Prostate gland (tissue), 2 donors: ENCODE data around the gene MYL2. TPM values are rescaled to one million over a fixed set of nuclear protein-coding genes. Genes with fewer than 3 reads are reported as not detected.

Experiments
- DNase-seq: peaks from one replicate; pipeline ENCODE4 v3.0.0-alpha.2; 2019; ENCODE audit warnings: low spot score
- H3K27ac ChIP-seq, 2 donors: fragments of 200-600 bp; sonication (generic); 2 replicates each; pipeline ENCODE4 v1.5.1; 2017 to 2019
- H3K27me3 ChIP-seq: fragments of 200-600 bp; sonication (generic); replicated peaks from 2 replicates; pipeline ENCODE4 v1.5.1; 2019; ENCODE audit not compliant: insufficient read depth
- H3K36me3 ChIP-seq, 2 donors: fragments of 200-600 bp; sonication (generic); 1 replicate in 1 of 2; 2 replicates in 1 of 2; pipeline versions ENCODE4 v1.5.1 to v1.8.1; 2017 to 2019
- H3K4me1 ChIP-seq: fragments of 200-600 bp; sonication (generic); replicated peaks from 2 replicates; pipeline ENCODE4 v1.5.1; 2019
- H3K4me3 ChIP-seq, 2 donors: fragments of 200-600 bp; sonication (generic); 2 replicates each; pipeline ENCODE4 v1.5.1; 2017 to 2019
- H3K9me3 ChIP-seq: fragments of 200-600 bp; sonication (generic); 2 replicates; pipeline ENCODE4 v1.5.1; 2017
- CTCF ChIP-seq, 4 experiments: fragments of 200-600 bp in 2 of 4; fragments of 450-650 bp in 2 of 4; sonication (generic) in 2 of 4; IDR thresholded peaks; 1 replicate in 3 of 4; 2 replicates in 1 of 4; pipeline ENCODE4 v1.5.1; 2016 to 2019; ENCODE audit warnings: antibody characterized with exemption in 4 of 4, mild to moderate bottlenecking in 2 of 4, moderate library complexity in 2 of 4
- POLR2A ChIP-seq: fragments of 450-650 bp; IDR thresholded peaks from one replicate; pipeline ENCODE4 v1.6.1; 2016; ENCODE audit warnings: antibody characterized with exemption, mild to moderate bottlenecking
- POLR2AphosphoS5 ChIP-seq: sonication (generic); formaldehyde crosslinking; IDR thresholded peaks from one replicate; pipeline ENCODE4 v1.6.1; 2017; ENCODE audit warnings: antibody characterized with exemption
- WGBS: methylation state at CpG from one replicate; pipeline ENCODE4 v1.1.5; 2018; 5-methylcytosine and 5-hydroxymethylcytosine counted together
- intact Hi-C: fragments of 100-400 bp; cut with DNase I; formaldehyde crosslinking; loops from one replicate; pipeline ENCODE4 v1.14.2; 2022
- total RNA-seq, 2 donors: library from RNA; depleted of rRNA; stranded (reverse); fragments of >200 nt; gene quantifications; one replicate each; pipeline ENCODE4 v1.1.0, GENCODE V29; 2016

Gene MYL2
- total RNA-seq, 2 donors from 2014 or later = 39.5 TPM; not detected in 1

GRCh38 chr12:110888256-110888991, 32.0 kb downstream of the MYL2 start:
- H3K9me3 ChIP-seq = no peaks in the 10 kb centered on the region
- TF ChIP-seq CTCF (IDR thresholded peaks at IDR 0.05) (peak in 1 of 4 experiments; percentile 7), POLR2AphosphoS5 (no peak)
- DNase-seq = no peak
- H3K4me1 ChIP-seq = no peaks in the 10 kb centered on the region
- WGBS = 35% methylated on average over 5 of the region's 5 CpGs
- intact Hi-C loops = loop anchor here (5.0 to 10.0 kb wide), 3 partner anchors 194 to 436 kb away; partner anchors contain the start of gene ARPC3
- H3K4me3 ChIP-seq = no peak overlapping the region
- H3K27me3 ChIP-seq = no peaks in the 10 kb centered on the region
- no peak overlapping the region for H3K27ac ChIP-seq
- no peaks in the 10 kb centered on the region for H3K36me3 ChIP-seq

- WGBS = 42% methylated on average over 6 of the region's 6 CpGs
- DNase-seq = peak; percentile 37
- H3K27me3 ChIP-seq = no peaks in the 10 kb centered on the region
- peak; percentile 71 for TF ChIP-seq POLR2AphosphoS5
- no peak for TF ChIP-seq POLR2A
- no peaks in the 10 kb centered on the region for H3K36me3 ChIP-seq
- no peak overlapping the region for H3K4me3 ChIP-seq
- intact Hi-C loops = loop anchor here (5.0 to 10.0 kb wide), 3 partner anchors 190 to 433 kb away; partner anchors contain the start of gene ARPC3
- H3K27ac ChIP-seq = no peak overlapping the region
- no peaks in the 10 kb centered on the region for H3K4me1 ChIP-seq
- H3K9me3 ChIP-seq = no peaks in the 10 kb centered on the region
Observed at GRCh38 chr12:110885152-110885840, 35.1 kb downstream of the MYL2 start.

- intact Hi-C loops = loop anchor here (10.0 kb wide), 2 partner anchors 188 to 368 kb away; no protein-coding TSS in a partner anchor
- no peak for DNase-seq
- TF ChIP-seq CTCF (IDR thresholded peaks at IDR 0.05) (no peak), POLR2A (no peak), POLR2AphosphoS5 (no peak)
Observed at GRCh38 chr12:110883251-110883650, 37.1 kb downstream of the MYL2 start.

GRCh38 chr12:110880651-110881050, 39.7 kb downstream of the MYL2 start:
- 90% methylated on average over 2 of the region's 2 CpGs for WGBS
- intact Hi-C loops = loop anchor here (10.0 kb wide), 2 partner anchors 186 to 366 kb away; no protein-coding TSS in a partner anchor
- H3K4me1 ChIP-seq = no peaks in the 10 kb centered on the region
- H3K4me3 ChIP-seq = no peak overlapping the region
- H3K27me3 ChIP-seq = no peaks in the 10 kb centered on the region
- H3K27ac ChIP-seq = no peak overlapping the region
- no peak for DNase-seq
- no peaks in the 10 kb centered on the region for H3K9me3 ChIP-seq
- H3K36me3 ChIP-seq = no peaks in the 10 kb centered on the region
- TF ChIP-seq POLR2A (no peak), CTCF (IDR thresholded peaks at IDR 0.05) (no peak), POLR2AphosphoS5 (no peak)

More at GRCh38 chr12:110883251-110883650, 37.1 kb downstream of the MYL2 start:
- Histone ChIP-seq H3K9me3 (no peaks in the 10 kb centered on the region), H3K36me3 (no peaks in the 10 kb centered on the region), H3K4me3 (no peak overlapping the region), H3K27me3 (no peaks in the 10 kb centered on the region), H3K27ac (no peak overlapping the region), H3K4me1 (no peaks in the 10 kb centered on the region)
- 90% methylated on average over 4 of the region's 4 CpGs for WGBS

GRCh38 chr12:110874781-110875180, 45.6 kb downstream of the MYL2 start:
- no peaks in the 10 kb centered on the region for H3K4me1 ChIP-seq
- H3K27ac ChIP-seq = no peak overlapping the region
- H3K9me3 ChIP-seq = no peaks in the 10 kb centered on the region
- H3K27me3 ChIP-seq = no peaks in the 10 kb centered on the region
- H3K36me3 ChIP-seq = no peaks in the 10 kb centered on the region
- no peak overlapping the region for H3K4me3 ChIP-seq
- intact Hi-C loops = no loop called here
- TF ChIP-seq CTCF (IDR thresholded peaks at IDR 0.05) = no peak
- TF ChIP-seq POLR2A = no peak
- no peak for TF ChIP-seq POLR2AphosphoS5
- DNase-seq = no peak
